Activated naive CD4-positive, alpha-beta T cell treated with Interleukin-2 at 50 U/mL for 16 hours (primary cell): ENCODE data around the gene MTA3.
"Not testable (repeated sequence)": the region's sequence is repeated elsewhere in the genome, so short reads cannot be mapped to it uniquely, and the experiment has no call there.

Experiments used
- DNase-seq: peaks from one replicate; pipeline ENCODE4 v3.0.0-alpha.2; 2020

Gene MTA3

DNA sequence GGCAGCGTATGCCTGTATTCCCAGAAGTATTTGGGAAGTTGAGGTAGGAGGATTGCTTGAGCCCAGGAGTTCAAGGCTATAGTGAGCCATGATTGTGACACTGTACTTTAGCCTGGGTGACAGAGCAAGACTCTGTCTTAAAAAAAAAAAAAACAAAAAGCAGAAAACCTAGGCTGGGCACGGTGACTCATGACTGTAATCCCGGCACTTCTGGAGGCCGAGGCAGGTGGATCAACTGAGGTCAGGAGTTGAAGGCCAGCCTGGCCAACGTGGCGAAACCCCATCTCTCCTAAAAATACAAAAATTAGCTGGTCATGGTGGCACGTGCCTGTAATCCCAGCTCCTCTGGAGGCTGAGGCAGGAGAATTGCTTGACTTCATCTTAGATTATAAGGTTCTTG lies 46.4 kb downstream of the MTA3 start:
- DNase-seq = no peak

DNA sequence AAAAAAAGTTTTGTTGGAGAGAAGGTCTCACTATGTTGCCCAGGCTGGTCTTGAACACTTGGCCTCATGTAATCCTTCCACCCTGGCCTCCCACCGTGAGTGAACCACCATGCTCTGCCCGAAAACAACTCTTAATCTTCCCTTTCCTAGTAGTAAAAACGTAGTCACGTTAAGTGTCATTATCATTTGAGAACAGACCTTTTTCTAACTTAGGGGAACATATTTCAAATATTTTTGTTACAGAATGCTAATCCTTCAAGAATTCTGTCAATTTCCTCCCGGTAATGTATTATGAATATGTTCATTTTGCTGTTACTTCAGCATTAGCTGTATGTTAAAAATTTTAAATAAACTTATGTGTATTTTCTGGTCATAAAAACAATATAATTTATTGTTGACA lies 49.7 kb downstream of the MTA3 start:
- DNase-seq = no peak

DNA sequence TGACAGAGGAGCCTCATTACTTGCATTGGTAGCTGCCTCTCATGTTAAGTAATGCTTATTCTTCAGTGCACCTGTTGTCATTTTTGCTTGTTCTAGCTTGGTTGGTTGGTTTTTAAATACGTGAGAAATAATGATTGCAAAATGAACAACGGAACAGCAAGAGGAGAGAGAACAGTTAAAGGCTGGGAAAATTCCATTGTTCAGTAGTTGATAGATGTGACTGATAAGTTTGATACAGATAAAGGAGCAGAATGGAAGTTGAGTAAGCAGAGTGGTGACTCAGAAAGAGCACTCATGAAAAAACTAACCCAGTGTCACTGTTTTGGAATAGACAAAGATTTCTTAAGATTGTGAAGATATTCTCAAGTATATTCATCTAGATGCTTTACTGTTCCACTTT lies 50.5 kb downstream of the MTA3 start:
- DNase-seq = no peak

DNA sequence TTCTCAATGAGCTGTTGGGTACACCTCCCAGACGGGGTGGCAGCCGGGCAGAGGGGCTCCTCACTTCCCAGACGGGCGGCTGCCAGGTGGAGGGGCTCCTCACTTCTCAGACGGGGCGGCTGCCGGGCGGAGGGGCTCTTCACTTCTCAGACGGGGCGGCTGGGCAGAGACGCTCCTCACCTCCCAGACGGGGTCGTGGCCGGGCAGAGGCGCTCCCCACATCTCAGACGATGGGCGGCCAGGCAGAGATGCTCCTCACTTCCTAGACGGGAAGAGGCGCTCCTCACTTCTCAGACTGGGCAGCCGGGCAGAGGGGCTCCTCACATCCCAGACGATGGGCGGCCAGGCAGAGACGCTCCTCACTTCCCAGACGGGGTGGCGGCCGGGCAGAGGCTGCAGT lies 53.2 kb downstream of the MTA3 start:
- not testable (repeated sequence) for DNase-seq

DNA sequence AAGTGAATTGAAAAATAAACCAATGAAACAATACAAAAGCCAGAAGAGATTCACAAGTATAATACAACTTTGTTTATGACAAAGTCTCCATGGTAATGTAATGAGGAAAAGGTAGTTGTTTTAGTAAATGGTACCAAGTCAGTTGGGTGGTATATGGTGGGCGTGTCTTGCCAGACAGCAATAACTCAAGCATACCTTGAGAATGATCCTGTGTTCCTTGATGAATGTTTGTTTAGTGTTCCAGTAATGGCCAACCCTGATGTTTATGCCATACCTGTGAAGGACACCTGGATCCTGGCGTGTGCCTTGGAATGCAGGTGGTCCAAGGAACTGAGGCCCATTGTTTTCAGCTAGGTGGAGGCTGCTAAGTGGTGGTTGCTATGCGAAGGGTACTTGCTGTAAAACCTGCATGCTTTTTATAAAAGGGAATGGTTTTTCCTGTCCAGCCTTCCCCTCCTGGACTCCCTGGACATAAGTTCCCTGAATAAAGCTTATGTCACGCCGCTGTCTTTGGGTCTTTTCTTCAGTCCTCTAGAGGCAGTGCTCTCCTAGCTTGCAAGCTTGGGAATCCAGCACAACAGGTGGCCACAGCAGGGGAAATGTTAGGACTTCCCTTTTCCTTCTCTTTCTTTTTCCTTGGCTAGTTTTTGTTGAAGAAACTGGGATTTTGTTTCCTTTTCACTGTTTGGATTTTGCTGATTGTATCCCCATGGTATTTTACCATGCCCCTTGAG lies 54.7 kb downstream of the MTA3 start:
- DNase-seq = no peak

DNA sequence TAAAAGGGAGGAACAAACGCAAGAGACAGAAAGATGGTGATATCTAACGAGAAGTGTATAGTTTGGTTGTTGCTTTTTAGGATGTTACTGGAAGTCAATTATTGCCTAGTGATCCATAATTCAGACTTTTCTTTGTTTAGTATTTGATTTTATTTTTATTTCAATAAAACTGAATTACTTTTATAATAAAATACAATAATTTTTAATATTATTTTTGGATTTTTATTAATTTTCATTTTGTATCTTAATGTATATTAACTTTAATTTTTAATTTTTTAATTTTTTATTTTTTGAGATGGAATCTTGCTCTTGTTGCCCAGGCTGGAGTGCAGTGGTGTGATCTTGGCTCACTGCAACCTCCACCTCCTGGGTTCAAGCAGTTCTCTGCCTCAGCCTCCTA lies 55.6 kb downstream of the MTA3 start:
- DNase-seq = no peak

DNA sequence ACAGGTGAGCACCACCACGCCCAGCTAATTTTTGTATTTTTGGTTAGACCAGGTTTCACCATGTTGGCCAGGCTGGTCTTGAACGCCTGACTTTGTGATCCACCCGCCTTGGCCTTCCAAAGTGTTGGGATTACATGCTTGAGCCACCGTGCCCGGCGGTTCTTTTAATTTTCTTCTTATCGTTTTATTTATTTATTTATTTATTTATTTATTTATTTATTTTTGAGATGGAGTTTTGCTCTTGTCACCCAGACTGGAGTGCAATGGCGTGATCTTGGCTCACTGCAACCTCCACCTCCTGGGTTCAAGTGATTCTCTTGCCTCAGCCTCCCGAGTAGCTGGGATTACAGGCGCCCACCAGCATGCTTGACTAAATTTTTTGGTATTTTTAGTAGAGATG lies 59.6 kb downstream of the MTA3 start:
- not testable (repeated sequence) for DNase-seq

DNA sequence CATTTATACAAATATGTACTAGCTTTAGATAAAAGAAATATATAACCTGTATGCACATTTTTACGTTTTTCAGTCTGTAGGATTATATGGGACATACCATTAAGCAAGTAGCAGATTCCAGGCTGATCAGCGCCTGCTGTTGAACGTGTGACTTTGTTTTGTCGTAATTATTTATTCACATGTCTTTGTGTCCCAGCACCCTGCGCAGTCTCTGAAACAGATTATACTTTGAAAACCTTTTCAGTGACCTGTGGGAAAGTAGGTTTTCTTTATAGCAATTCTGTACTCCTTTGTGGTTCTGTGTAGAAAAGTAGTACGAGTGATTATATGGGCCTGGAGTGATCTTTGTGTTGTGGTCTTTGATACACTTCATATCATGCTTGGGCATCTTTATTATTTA lies 68.5 kb downstream of the MTA3 start:
- no peak for DNase-seq

DNA sequence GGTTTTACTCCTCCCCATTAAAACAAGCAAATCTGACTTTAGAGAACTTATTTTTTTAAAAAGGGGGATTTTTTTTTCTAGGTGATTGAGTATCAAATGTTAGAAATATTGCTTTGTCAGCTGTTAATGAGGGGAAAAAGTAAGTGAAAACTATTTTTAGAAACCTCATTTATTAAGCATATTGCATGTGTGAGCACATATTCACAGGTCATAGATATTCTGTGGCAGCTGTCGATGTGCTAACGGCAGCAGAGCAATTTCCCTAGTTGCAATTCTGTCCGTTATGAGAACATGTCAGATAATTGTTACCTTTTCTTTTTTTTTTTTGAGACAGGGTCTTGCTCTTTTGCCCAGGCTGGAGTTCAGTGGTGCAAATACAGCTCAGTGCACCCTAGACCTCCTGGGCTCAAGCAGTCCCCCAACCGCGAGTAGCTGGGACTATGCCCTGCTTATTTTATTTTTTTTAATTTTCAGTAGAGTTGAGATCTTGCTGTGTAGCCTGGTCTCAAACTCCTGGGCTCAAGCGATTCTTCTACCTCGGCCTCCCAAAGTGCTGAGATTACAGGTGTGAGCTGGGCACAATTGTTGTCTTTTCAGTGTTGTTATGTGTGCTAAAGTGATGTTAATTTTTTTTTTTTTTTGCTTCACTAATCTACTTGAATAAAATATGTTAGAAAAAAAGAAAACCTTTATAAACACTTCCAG lies 69.8 kb downstream of the MTA3 start:
- DNase-seq = no peak

DNA sequence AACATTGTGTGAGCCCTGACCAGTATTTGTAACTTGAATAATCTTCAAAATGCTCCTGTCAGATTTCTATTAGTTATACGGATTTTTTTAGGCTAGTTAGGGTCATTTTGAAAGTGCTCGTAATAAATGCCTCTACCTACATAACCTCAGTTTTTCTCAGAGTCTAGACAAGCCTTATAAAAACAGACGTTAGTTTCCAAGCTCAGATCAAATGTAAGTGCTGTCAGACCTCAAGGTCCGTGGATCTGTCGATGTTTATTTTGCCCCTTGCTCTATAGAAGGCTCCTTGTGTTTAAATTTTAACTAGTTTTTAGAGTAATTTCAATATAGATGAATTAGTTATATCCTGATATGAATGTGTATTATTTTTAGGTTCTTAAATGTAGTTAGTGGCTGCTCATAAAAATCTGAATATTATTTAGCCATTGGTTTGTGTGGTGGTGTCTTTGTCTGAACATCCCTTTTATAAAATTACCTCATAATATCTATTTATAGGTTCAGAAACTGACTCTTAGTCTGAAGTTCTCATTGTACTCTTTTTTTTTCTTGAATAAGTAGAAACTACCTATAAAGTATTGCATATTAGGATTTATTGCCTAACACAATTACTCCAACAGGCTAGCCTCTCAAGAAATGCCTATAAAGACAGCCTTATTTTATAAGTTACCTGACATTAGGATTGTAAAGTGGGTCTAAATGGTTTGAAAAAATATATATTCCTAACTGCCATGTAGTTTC lies 71.1 kb downstream of the MTA3 start:
- DNase-seq = no peak

DNA sequence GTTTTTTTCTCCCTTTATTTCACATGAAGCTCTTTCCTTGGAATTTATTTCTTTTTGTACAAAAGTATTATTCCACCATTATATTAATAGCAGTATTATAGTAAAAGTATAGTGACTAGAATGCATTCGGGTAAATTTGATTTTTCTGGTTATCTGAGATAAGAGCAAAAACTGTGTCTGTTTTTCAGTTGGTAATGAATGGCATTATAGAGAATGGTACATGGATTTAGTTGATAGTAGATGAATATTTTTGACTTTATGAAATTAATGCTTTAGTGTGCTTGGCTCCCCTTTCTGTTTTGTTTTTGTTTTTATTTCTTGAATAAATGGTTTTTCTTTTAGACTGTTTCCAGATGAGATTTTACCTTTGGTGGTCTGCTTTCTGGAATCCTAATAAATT lies 71.8 kb downstream of the MTA3 start:
- no peak for DNase-seq

DNA sequence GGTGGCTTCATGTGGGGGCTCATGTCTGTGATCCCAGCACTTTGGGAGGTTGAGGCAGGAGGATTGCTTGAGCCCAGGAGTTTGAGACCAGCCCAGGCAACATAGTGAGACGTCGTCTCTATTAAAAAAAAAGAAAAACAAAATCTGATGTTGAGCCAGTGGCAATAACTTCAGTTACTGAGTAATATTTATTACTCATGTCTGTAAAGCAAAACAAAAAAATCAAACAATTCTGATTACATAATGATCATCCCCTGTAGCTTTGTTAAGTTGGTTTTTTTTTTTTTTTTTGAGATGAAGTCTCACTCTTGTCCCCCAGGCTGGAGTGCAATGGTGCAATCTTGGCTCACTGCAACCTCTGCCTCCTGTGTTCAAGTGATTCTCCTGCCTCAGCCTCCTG lies 73.9 kb downstream of the MTA3 start:
- not testable (repeated sequence) for DNase-seq

DNA sequence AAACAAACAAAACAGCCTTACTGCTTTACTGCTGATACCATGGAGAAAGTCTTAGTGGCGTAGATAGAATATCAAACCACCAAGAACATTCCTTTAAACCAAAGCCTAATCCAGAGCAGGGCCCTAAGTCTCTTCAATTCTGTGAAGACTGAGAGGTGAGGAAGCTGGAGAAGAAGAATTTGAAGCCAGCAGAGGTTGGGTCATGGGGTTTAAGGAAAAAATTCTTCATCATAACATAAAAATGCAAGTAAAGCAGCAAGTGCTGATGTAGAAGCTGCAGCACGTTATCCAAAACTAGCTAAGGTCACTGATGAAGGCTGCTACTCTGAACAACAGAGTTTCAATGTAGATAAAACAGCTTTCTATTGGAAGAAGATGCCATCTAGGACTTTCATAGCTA lies 77.1 kb downstream of the MTA3 start:
- no peak for DNase-seq

DNA sequence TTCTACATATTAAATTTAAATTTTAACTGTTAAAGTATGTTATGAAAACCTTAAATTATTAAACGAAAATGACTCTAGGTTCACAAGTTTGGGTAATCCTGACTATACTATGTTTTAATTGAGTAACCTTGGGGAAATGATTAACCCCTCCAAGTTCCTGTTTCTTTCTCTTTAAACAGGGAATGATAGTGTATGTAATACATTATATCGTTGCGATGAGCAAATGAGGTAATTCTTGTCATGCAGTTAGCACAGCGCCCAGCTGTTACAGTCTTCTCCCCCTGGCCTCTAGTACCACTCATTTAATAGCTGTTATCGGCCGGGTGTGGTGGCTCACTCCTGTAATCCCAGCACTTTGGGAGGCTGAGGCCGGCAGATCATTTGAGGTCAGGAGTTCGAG lies 80.4 kb downstream of the MTA3 start:
- DNase-seq = no peak

DNA sequence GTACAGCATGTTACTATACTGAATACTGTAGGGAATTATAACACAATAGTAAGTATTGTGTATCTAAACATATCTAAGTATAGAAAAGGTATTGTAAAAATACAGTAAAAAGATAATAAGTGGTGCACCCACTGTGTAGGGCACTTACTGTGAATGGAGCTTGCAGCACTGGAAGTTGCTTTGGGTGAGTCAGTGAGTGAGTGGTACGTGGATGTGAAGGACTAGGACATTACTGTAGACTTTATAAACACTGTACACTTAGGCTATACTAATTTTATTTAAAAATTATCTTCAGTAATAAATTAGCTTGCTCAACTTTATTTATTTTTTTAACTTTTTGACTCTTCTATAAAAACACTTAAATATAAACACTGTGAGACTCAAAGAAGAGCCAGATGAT lies 82.6 kb downstream of the MTA3 start:
- no peak for DNase-seq

DNA sequence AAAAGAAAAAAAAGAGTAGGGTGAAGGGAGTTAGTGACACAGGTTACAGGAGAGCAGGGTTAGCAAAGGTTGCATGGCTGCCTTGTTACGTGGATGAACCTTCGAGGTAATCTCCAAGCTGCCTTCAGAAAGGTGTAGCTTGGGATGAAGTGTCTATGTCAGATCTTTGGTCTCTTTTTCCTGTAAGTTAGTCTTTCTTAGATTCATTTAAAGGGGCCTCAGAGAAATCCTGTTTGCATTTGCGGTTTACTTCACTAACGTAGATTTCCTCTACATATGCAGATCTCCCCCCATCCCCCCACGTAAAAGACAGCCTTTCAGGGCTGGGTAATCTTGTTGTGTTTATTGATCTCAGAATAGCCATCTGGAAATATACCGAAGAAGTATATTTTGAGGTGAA lies 83.7 kb downstream of the MTA3 start:
- DNase-seq = no peak

DNA sequence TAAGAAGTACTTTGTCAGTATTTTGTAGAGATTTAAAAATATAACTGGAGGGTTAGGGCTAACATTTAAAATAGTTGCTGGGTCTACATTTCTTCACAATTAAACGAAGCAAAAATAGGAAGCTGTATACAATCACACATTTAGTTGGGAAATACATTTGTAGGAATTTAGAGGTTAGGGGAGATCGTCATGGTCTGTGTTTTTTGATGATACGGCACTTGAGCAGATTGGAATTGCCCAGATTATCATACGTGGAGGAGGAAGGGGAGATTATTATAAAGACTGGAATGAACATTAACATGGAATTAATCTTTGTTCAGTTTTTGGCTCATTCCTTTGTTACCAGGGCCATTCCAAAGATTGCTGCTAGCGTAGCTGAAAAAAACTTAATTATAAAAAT lies 84.6 kb downstream of the MTA3 start:
- DNase-seq = no peak

DNA sequence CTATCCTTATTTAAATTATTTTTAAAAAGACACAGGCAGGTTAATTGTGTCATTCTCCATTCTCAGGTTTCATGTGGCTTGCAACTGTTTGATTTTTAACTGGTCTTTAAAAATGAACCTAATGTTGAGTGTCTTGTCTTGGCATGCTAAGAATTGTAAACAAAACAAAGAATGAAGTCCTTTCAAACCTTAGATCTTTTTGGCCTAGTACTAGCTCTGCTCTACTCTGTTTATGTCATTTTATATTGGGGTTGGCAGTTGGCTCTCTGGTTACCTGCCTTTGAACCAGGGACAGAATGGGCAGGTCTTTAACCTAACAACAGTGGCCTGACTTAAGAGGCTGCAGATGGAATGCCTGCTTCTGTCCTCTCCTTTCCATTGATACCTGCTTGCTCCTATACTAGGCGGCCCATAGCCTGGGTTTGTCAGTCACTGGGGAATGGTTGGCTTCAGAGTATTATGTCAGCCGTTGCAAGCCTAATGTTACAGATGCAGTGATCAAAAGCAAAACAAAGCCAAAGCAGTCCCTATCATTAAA lies 85.5 kb downstream of the MTA3 start:
- DNase-seq = no peak

DNA sequence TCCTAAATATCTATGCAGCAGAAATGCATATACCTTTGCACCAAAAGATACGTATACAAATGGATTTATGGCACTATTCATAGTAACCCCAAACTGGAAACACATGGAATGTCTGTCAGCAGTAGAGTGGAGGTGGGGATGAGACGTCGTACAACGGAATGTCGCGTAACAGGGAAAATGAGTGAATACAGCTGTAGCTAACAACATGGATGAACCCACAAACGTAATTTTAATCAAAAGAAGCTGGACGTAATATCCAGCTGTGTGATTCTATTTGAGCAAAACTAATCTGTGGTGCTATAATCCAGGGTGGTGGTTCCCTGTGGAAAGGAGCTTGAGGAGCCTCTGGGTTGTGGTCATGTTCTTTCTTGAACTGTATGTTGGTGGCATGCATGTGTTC lies 89.9 kb downstream of the MTA3 start:
- no peak for DNase-seq

DNA sequence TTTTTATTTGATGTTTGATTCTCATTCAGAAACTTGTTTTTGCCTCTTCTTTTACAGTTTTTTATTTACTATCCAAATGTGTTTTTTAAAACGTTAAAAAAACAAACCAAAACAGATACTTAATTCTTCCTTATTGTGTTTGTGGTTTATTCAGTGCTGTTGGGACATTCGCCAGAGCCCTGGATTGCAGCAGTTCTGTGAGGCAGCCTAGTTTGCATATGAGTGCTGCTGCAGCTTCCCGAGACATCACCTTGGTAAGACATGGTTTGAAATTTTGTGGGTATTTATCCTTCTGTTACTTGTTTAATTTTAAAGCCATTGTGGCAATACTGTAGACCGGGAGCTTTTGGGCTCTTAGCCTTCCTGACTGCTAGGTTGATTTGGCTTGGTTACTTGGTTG lies 91.2 kb downstream of the MTA3 start:
- DNase-seq = no peak

DNA sequence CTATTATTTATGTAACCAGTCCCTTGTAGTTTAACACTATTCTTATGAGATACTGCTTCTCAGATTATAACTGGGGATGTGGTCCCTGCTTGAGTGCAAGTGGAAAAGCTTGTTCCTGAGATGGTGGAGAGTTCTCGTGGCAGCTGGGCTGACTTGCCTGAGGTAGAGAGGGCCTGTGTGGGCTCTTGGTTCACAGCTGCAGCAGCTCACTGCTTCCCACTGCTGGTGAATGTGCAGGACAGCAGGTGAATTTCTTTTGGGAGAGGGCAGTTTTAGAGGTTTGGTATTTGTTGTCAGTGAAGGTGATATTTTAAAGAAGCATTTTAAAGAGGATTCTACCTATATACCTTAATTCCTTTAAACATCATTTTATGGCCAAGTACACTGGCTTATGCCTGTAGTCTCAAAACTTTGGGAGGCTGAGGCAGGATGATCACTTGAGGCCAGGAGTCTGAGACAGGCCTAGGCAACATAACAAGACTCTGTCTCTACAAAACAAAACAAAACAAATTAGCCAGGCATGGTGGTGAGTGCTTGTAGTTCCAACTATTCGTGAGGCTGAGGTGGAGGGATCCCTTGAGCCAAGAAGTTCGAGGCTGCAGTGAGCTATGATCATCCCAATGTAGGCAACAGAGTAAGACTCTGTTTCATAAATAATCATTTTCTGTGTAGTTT lies 94.8 kb downstream of the MTA3 start:
- DNase-seq = peak; percentile 49

DNA sequence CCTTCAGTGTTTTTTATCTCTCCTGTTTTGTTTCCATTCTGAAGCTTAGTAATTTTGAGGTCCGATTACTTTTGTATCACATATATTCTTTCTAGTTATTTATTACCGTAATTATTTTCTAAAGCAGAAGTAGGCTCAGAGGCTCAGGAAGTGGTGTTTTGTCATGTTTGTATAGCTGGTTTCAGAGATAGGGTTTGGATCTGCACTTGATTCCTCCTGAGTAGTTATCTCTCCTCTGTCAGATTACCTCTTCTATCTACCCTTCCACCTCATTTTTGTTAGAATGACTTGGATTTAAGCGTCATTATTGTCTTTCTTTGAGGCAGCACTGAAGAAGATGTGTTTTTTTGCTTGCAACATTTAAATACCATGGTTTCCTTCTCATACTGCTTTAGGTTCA lies 95.4 kb downstream of the MTA3 start:
- no peak for DNase-seq

DNA sequence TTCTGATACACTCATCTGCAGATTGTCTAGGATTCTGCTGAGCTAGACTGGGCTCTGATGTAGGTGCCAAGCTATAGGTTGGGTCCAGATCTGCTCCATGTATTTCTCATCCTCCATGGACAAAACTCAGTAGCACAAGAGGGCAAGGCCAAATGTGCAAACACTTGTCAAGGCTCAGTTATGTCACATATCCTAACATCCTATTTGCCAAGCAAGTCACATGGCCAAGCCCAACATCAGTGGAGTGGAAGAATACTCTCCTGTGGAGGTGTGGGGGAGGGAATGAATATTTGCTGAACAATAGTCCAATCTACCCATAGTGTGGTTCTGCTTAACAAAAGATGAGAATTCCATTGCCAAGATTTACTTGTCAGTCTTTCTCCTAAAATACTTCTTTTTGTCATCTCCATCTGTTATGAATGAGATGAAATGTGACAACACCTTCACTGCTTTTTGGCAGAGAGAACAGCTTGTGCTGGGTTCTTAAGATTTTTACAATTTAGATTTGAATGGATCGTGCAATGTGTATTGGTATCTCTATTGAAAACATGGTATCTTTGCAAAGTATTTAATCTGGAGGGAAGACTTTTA lies 105.7 kb downstream of the MTA3 start:
- no peak for DNase-seq
